Stomach (tissue), 4 donors: ENCODE results near the gene SLC4A11.

Experiments used
- CTCF ChIP-seq, 7 experiments: fragments of 450-650 bp in 4 of 7; fragments of 200-600 bp in 3 of 7; sonication (generic) in 3 of 7; IDR thresholded peaks; one replicate each; pipeline ENCODE4 v1.5.1; 2016 to 2019; ENCODE audit warnings: antibody characterized with exemption in 7 of 7, control low read depth in 2 of 7, mild to moderate bottlenecking in 1 of 7
- POLR2A ChIP-seq, 4 donors: fragments of 450-650 bp; IDR thresholded peaks; one replicate each; pipeline ENCODE4 v1.6.1; 2016; ENCODE audit warnings: antibody characterized with exemption in 4 of 4, control low read depth in 2 of 4, mild to moderate bottlenecking in 1 of 4, moderate library complexity in 1 of 4
- POLR2AphosphoS5 ChIP-seq, 3 donors: sonication (generic); formaldehyde crosslinking; IDR thresholded peaks; one replicate each; pipeline ENCODE4 v1.6.1; 2016; ENCODE audit warnings: antibody characterized with exemption in 3 of 3

- no peak for TF ChIP-seq CTCF (IDR thresholded peaks at IDR 0.05)
- no peak for TF ChIP-seq POLR2A (IDR thresholded peaks at IDR 0.05)
- no peak for TF ChIP-seq POLR2AphosphoS5 (IDR thresholded peaks at IDR 0.05)
Measured at GRCh38 chr20:3222635-3223600, 16.1 kb downstream of the SLC4A11 start.
